Duodenal mucosa (tissue), 2 donors: ENCODE data around the gene ZNF664.

ENCODE experiments used
- H3K27ac ChIP-seq: one replicate; pipeline ENCODE4 v1.7.0; 2013; ENCODE audit warnings: low read depth, low read length
- H3K27me3 ChIP-seq, 2 donors: one replicate each; pipeline ENCODE4 v1.7.0; 2013; ENCODE audit warnings: low read length in 2 of 2, control low read depth in 1 of 2; ENCODE audit not compliant: insufficient read depth in 2 of 2, control insufficient read depth in 1 of 2
- H3K36me3 ChIP-seq, 2 donors: one replicate each; pipeline ENCODE4 v1.7.0; 2013; ENCODE audit warnings: low read length in 2 of 2, control low read depth in 1 of 2; ENCODE audit not compliant: insufficient read depth in 2 of 2, control insufficient read depth in 1 of 2
- H3K4me1 ChIP-seq, 2 donors: one replicate each; pipeline ENCODE4 v1.7.0; 2013; ENCODE audit warnings: low read length in 2 of 2, control low read depth in 1 of 2; ENCODE audit not compliant: insufficient read depth in 2 of 2, control insufficient read depth in 1 of 2
- H3K4me3 ChIP-seq, 2 donors: one replicate each; pipeline ENCODE4 v1.7.0; 2013; ENCODE audit warnings: low read length in 2 of 2, low read depth in 1 of 2
- H3K9ac ChIP-seq, 2 donors: one replicate each; pipeline ENCODE4 v1.7.0; 2013; ENCODE audit warnings: low read length in 2 of 2, low read depth in 1 of 2
- H3K9me3 ChIP-seq, 2 donors: one replicate each; pipeline ENCODE4 v1.7.0; 2013; ENCODE audit warnings: low read length in 2 of 2, control low read depth in 1 of 2; ENCODE audit not compliant: control insufficient read depth in 1 of 2

Gene ZNF664

GRCh38 chr12:124018539-124018938, 45.5 kb downstream of the ZNF664 start:
- H3K27me3 ChIP-seq: no peaks in the 10 kb centered on the region
- no peaks in the 10 kb centered on the region for H3K4me1 ChIP-seq
- H3K36me3 ChIP-seq: peaks cover 2 to 4% of the 10 kb centered on the region in 2 donors

DNA sequence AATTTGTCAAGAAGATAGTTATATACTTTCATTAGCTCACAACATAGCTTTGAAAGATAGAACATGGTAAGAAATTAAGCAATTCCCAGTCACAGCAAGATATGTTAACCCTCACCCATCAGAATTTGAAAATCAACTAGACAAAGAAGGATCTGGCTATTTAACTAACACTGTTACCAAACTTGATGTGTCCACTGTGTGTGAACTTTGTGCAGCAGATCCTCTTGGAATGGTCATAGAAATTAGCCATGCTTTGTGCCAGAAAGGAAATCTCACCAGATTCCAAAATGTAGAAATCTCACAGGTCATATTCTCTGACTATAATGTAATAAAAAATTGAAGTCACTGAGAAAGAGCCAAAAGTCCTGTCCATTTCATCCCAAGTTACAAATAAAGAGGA, 46.1 kb downstream of the ZNF664 start:
- no peak overlapping the region for H3K27ac ChIP-seq
- no peak overlapping the region for H3K9ac ChIP-seq
- no peaks in the 10 kb centered on the region for H3K4me1 ChIP-seq
- H3K27me3 ChIP-seq: no peaks in the 10 kb centered on the region
- H3K36me3 ChIP-seq: no peaks in the 10 kb centered on the region
- no peak overlapping the region for H3K4me3 ChIP-seq
- H3K9me3 ChIP-seq: no peaks in the 10 kb centered on the region

More at GRCh38 chr12:124018539-124018938, 45.5 kb downstream of the ZNF664 start:
- Histone ChIP-seq H3K4me3 (no peak overlapping the region), H3K9me3 (no peaks in the 10 kb centered on the region), H3K27ac (no peak overlapping the region), H3K9ac (no peak overlapping the region)

- no peak overlapping the region for H3K27ac ChIP-seq
Measured at GRCh38 chr12:124020514-124020949, 47.5 kb downstream of the ZNF664 start.

DNA sequence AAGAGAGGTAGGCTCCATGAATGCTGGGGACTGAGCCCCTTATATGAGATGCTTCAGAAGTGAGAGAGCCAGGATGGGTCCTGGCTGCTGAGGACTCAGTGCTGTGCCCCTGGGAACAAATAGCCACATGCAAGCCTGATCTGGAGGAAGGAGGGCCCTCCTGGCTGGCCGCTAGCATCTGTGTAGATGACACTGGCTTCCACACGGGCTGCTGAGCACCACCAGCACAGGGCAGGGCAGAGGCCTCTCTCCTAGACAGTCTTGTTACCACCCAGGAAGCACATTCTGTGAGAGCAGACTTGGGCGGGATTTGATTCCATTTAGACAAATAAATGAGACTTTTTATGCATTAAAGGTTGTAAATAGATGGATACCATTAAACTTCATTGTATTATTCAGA, 48.0 kb downstream of the ZNF664 start:
- H3K27me3 ChIP-seq: no peaks in the 10 kb centered on the region
- no peak overlapping the region for H3K27ac ChIP-seq
- H3K9me3 ChIP-seq: no peaks in the 10 kb centered on the region
- H3K36me3 ChIP-seq: no peaks in the 10 kb centered on the region
- no peak overlapping the region for H3K9ac ChIP-seq
- H3K4me1 ChIP-seq: no peaks in the 10 kb centered on the region
- H3K4me3 ChIP-seq: no peak overlapping the region

More at GRCh38 chr12:124020514-124020949, 47.5 kb downstream of the ZNF664 start:
- no peak overlapping the region for H3K9ac ChIP-seq
- H3K4me3 ChIP-seq: no peak overlapping the region
- no peaks in the 10 kb centered on the region for H3K9me3 ChIP-seq
- no peaks in the 10 kb centered on the region for H3K36me3 ChIP-seq
- H3K4me1 ChIP-seq: no peaks in the 10 kb centered on the region
- no peaks in the 10 kb centered on the region for H3K27me3 ChIP-seq

DNA sequence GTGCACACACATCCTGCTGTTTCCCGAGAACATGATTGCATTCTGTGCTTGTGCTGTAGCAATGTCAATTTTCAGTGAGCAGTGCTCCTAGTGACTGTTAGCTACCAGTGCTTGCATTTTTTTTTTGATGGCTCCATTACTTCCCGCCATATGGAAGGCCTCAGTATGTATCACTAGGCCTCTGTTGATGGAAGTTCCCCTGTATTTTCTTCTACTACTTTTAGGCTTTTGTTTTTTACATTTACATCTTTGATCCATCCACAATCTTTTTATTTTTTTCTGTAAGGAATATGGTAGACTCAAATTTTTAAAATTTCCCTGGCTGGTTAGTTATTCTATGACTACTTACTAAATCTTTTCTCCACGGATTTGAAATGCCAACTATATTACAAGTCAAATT, 49.1 kb downstream of the ZNF664 start:
- H3K4me1 ChIP-seq: no peaks in the 10 kb centered on the region
- H3K27me3 ChIP-seq: no peaks in the 10 kb centered on the region
- no peak overlapping the region for H3K4me3 ChIP-seq
- H3K9me3 ChIP-seq: no peaks in the 10 kb centered on the region
- H3K36me3 ChIP-seq: no peaks in the 10 kb centered on the region
- no peak overlapping the region for H3K27ac ChIP-seq
- no peak overlapping the region for H3K9ac ChIP-seq

DNA sequence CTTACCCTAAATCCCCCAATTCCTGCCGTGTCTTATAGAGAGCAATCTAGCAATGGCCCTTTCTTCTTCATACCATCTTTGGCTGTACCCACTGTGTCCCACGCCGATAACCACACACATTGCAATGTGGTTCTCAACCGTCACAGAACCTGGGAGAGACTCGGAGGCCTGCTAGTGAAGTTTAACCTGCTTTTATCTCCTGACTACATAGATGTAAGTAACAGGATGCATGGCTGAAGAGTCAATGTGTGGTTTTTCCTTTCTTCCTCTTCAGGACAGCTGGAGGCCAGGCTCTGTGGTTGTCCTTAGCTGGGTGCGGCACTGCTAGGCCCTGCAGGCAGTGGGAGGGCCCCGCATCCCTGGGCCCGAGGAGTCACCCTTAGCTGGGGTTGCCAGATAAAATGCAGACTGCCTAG, 51.3 kb downstream of the ZNF664 start:
- H3K27me3 ChIP-seq: no peaks in the 10 kb centered on the region
- no peak overlapping the region for H3K27ac ChIP-seq
- no peak overlapping the region for H3K4me3 ChIP-seq
- no peaks in the 10 kb centered on the region for H3K9me3 ChIP-seq
- H3K9ac ChIP-seq: no peak overlapping the region
- H3K4me1 ChIP-seq: no peaks in the 10 kb centered on the region
- no peaks in the 10 kb centered on the region for H3K36me3 ChIP-seq

- H3K4me3 ChIP-seq: no peak overlapping the region
- H3K9me3 ChIP-seq: no peaks in the 10 kb centered on the region
- no peaks in the 10 kb centered on the region for H3K36me3 ChIP-seq
- H3K27me3 ChIP-seq: no peaks in the 10 kb centered on the region
- H3K4me1 ChIP-seq: no peaks in the 10 kb centered on the region
- H3K9ac ChIP-seq: no peak overlapping the region
- no peak overlapping the region for H3K27ac ChIP-seq
Measured at GRCh38 chr12:124024776-124025175, 51.8 kb downstream of the ZNF664 start.

DNA sequence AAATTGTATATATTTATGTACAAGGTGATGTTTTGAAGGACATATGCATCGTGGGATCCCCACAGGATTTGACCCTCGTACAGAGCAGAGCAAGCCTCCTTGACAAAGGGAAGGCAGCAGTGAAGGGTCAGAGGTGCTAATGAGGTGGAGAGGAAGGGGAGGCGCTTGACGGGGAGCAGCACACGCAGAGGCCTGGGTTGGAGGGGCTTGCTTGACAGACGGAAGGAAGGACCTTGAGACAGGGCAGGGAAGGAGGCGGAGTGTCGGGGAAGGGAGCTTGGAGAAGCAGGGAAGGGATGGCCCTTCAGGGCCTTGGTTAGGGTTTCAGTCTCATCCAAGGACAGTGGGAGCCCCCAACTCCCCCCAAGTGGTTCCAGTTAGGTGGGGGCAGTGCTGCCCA, 52.6 kb downstream of the ZNF664 start:
- no peaks in the 10 kb centered on the region for H3K9me3 ChIP-seq
- H3K36me3 ChIP-seq: no peaks in the 10 kb centered on the region
- no peak overlapping the region for H3K27ac ChIP-seq
- H3K9ac ChIP-seq: no peak overlapping the region
- H3K27me3 ChIP-seq: no peaks in the 10 kb centered on the region
- no peak overlapping the region for H3K4me3 ChIP-seq
- no peaks in the 10 kb centered on the region for H3K4me1 ChIP-seq

DNA sequence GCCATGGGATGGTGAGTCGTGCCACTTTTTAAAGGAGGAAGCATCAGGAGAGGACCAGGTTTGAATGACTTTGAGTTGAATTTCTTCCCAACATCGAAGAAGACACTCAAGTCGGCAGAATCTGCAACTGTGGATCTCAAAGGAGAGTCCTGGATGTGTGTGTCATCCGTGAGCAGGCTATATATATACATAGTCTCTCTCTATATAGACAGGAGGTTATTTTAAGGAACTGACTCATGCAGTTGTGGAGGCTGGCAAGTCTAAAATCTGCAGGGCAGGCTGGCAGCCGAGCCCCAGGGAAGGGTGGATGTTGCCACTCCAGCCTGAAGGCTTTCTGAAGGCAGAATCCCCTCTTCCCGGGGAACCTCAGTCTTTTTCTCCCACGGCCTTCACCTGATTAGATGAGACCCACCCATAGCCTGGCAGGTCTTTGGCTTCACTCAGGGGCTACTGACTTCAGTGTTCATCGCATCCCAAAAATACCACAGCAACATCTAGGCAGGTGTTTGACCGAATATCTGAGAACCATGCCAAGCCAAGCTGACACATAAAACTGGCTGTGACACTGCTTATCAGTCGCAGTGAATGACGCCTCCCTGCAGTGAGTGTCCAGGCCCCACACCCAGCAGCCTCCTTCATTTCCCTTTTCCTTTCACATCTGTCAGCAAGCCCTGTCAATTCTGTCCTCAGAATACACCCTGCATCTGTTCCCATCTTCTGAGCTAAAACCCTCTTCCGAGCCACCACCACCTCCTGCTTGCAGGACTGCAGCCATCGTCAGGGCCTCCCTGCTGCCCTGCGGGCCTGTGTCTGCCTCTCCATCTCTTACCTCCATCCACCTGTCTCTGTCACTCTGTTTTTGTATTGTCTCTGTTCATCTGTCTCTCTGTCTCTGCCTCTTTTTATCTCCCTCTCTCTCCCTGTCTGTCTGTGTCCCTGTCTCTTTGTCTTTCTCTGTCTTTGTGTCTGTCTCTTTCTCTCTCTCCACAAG, 54.0 kb downstream of the ZNF664 start:
- no peaks in the 10 kb centered on the region for H3K27me3 ChIP-seq
- no peak overlapping the region for H3K27ac ChIP-seq
- H3K4me3 ChIP-seq: no peak overlapping the region
- H3K36me3 ChIP-seq: no peaks in the 10 kb centered on the region
- no peaks in the 10 kb centered on the region for H3K9me3 ChIP-seq
- no peak overlapping the region for H3K9ac ChIP-seq
- H3K4me1 ChIP-seq: no peaks in the 10 kb centered on the region

GRCh38 chr12:124027753-124028554, 54.9 kb downstream of the ZNF664 start:
- H3K27me3 ChIP-seq: no peaks in the 10 kb centered on the region
- H3K4me1 ChIP-seq: no peaks in the 10 kb centered on the region
- H3K27ac ChIP-seq: no peak overlapping the region
- H3K4me3 ChIP-seq: no peak overlapping the region
- no peak overlapping the region for H3K9ac ChIP-seq
- H3K36me3 ChIP-seq: no peaks in the 10 kb centered on the region
- no peaks in the 10 kb centered on the region for H3K9me3 ChIP-seq
